Natural killer cell (primary cell): Measurements from ENCODE around the gene PRRG3. TPM values are rescaled to one million over a fixed set of nuclear protein-coding genes. Genes with fewer than 3 reads are reported as not detected.

ENCODE experiments used
- ATAC-seq, 3 donors: fragments of 150-1000 bp in 2 of 3; fragments of 200-7000 bp in 1 of 3; cut with Tn5 transposase; 1 replicate in 1 of 3; 2 replicates in 2 of 3; pipeline ENCODE4 v1.10.0; 2021; ENCODE audit warnings: mild to moderate bottlenecking in 2 of 3, moderate library complexity in 2 of 3
- DNase-seq, 2 donors: peaks; one replicate each; pipeline versions ENCODE4 v3.0.0 to v3.0.0-alpha.2; 2013 to 2021; ENCODE audit warnings: mixed read lengths in 1 of 2
- H3K27ac ChIP-seq: one replicate; pipeline ENCODE4 v1.5.1; 2013; ENCODE audit warnings: mild to moderate bottlenecking, low read length
- H3K27me3 ChIP-seq: one replicate; pipeline ENCODE4 v1.6.1; 2013; ENCODE audit warnings: low read length; ENCODE audit not compliant: control insufficient read depth, insufficient read depth
- H3K36me3 ChIP-seq: one replicate; pipeline ENCODE4 v1.6.1; 2013; ENCODE audit warnings: low read length; ENCODE audit not compliant: control insufficient read depth, insufficient read depth
- H3K4me1 ChIP-seq: one replicate; pipeline ENCODE4 v1.6.1; 2013; ENCODE audit warnings: low read length; ENCODE audit not compliant: control insufficient read depth, insufficient read depth
- H3K4me3 ChIP-seq: one replicate; pipeline ENCODE4 v1.5.1; 2013; ENCODE audit warnings: low read length
- H3K9me3 ChIP-seq: one replicate; pipeline ENCODE4 v1.6.1; 2013; ENCODE audit warnings: low read length; ENCODE audit not compliant: control insufficient read depth, insufficient read depth
- H3K27ac Mint-ChIP-seq, 2 donors: one replicate each; pipeline ENCODE4 v1.8.0; 2022; ENCODE audit warnings: mild to moderate bottlenecking in 2 of 2, mixed read lengths in 2 of 2, moderate library complexity in 1 of 2
- H3K27me3 Mint-ChIP-seq, 2 donors: one replicate each; pipeline ENCODE4 v1.8.0; 2022; ENCODE audit warnings: low read depth in 2 of 2, mixed read lengths in 2 of 2
- H3K36me3 Mint-ChIP-seq: one replicate; pipeline ENCODE4 v1.8.0; 2022; ENCODE audit warnings: mixed read lengths
- H3K4me1 Mint-ChIP-seq, 2 donors: one replicate each; pipeline ENCODE4 v1.8.0; 2022; ENCODE audit warnings: mixed read lengths in 2 of 2
- H3K4me3 Mint-ChIP-seq: one replicate; pipeline ENCODE4 v1.8.0; 2022; ENCODE audit warnings: mild to moderate bottlenecking, moderate library complexity, mixed read lengths
- H3K9me3 Mint-ChIP-seq, 2 donors: one replicate each; pipeline ENCODE4 v1.8.0; 2022; ENCODE audit warnings: mixed read lengths in 2 of 2
- CTCF ChIP-seq: fragments of 200-600 bp; IDR thresholded peaks from one replicate; pipeline ENCODE4 v1.8.0; 2022; ENCODE audit warnings: antibody characterized with exemption
- WGBS: methylation state at CpG from one replicate; pipeline ENCODE4 v1.1.7; 2013; ENCODE audit warnings: missing lambda C conversion rate; ENCODE audit not compliant: insufficient coverage; 5-methylcytosine and 5-hydroxymethylcytosine counted together
- intact Hi-C: fragments of 100-400 bp; cut with micrococcal nuclease; formaldehyde crosslinking; loops from one replicate; pipeline ENCODE4 v1.14.2; 2022
- total RNA-seq, 4 donors: library from RNA; stranded (reverse); fragments of 120-200 nt in 1 of 4; gene quantifications; one replicate each; pipeline versions ENCODE4 v1.2.3 to v1.2.4, GENCODE V29; 2013 to 2022

Gene PRRG3
- total RNA-seq, 3 donors from 2014 or later (not counting 1 experiment from before 2014, with no cell fraction given): not detected

DNA sequence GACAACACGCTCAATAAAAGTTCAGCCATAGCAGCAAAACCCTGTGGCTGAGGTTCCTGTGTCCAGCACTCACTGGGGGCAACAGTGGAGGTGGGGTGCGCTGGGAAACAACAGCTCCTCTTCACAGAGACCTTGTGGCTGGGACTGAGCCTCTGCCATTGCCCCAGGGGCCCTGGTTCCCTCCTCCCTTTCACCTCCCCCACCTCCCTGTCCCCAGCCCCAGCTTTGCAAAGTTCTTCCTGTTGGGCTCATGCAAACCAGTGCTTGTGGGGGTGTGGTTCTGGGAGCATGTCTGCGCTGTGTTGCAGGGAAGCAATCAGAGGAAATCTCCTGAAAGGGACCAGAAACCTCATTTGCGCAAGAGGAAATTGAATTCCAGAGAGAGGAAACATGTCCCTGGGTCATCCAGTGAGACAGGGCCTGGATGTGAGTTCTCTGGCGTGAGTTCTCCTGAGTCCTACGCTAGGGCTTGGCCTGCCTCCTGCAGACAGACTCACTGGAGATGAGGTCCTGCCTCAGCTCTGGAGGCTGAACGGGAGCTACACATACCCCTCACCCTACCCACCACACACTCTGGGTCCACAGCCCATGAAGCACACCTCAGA, 28.0 kb downstream of the PRRG3 start:
- WGBS: 89% methylated on average over 7 of the region's 7 CpGs
- H3K27ac ChIP-seq: no peak overlapping the region
- Mint-ChIP-seq H3K9me3 (no peaks in the 10 kb centered on the region), H3K27ac (no peak overlapping the region), H3K4me1 (no peaks in the 10 kb centered on the region), H3K36me3 (no peaks in the 10 kb centered on the region), H3K27me3 (no peaks in the 10 kb centered on the region), H3K4me3 (no peak overlapping the region)
- ATAC-seq: no peak
- no peak overlapping the region for H3K4me3 ChIP-seq
- no peaks in the 10 kb centered on the region for H3K36me3 ChIP-seq
- H3K9me3 ChIP-seq: no peaks in the 10 kb centered on the region
- no peaks in the 10 kb centered on the region for H3K27me3 ChIP-seq
- no peak for DNase-seq
- intact Hi-C loops: no loop called here
- H3K4me1 ChIP-seq: no peaks in the 10 kb centered on the region
- TF ChIP-seq CTCF: no peak

DNA sequence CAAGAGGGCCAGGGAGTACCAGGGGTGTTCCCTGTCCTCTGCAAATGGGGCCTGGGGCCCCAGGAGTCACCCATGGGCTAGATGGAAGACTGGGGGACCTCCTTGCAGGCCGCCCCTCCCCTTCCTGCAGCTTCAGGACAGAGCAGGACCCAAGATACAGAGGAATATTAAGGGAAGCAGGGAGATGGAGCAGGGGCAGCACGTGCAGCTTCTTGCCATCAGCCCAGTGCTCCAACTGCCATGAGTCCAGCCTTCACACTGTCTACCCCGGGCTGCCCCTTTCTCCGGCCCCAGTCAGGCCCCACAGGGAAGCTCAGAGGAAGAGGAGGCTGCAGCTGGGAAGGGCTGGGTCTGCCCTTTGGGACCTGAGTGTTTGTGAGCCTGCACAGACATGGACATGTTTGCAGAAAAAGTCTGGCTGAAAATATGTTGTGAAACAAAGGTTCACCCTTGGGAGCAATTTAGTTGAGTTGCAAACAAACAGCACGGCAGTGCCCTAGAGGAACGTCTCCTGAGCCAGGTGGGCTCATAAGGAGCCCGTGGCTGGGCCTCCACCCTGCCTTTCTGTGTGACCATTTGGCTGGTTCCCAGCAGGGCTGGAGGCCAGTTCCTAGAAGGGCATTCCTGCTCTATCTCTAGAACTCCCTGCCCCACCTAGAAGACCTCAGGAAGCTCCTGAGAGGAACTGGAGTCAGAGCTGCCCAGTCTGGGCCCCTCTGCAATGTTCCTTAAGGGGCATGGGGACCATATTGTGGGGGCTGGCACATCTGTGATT, 29.5 kb downstream of the PRRG3 start:
- ATAC-seq: no peak
- TF ChIP-seq CTCF: no peak
- no peaks in the 10 kb centered on the region for H3K9me3 Mint-ChIP-seq

DNA sequence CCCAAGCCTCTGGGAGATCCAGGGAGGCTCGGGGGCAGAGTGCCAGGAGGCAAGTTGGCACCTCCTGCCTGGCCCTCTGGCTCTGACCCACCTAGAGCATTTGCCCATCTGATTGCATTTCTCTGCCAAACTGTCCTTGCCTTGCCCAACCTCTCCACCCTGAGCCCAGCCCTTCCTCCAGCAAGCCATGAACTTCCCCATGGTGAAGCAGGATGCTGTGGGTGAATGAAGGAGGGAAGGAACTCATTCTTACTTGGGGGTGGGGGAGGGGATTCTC, 30.0 kb downstream of the PRRG3 start:
- 44% methylated on average over 1 of the region's 1 CpG for WGBS
- no peak for TF ChIP-seq CTCF
- H3K36me3 ChIP-seq: no peaks in the 10 kb centered on the region
- H3K4me3 ChIP-seq: no peak overlapping the region
- H3K4me3 Mint-ChIP-seq: no peak overlapping the region
- H3K27me3 ChIP-seq: no peaks in the 10 kb centered on the region
- H3K27me3 Mint-ChIP-seq: peaks cover 3 to 6% of the 10 kb centered on the region in 2 donors
- no peaks in the 10 kb centered on the region for H3K9me3 Mint-ChIP-seq
- no peaks in the 10 kb centered on the region for H3K4me1 ChIP-seq
- H3K27ac ChIP-seq: no peak overlapping the region
- no peak for ATAC-seq
- no peak for DNase-seq
- intact Hi-C loops: no loop called here
- H3K9me3 ChIP-seq: no peaks in the 10 kb centered on the region
- H3K36me3 Mint-ChIP-seq: no peaks in the 10 kb centered on the region
- H3K27ac Mint-ChIP-seq: no peak overlapping the region
- H3K4me1 Mint-ChIP-seq: no peaks in the 10 kb centered on the region

More for the DNA sequence above, 29.5 kb downstream of the PRRG3 start:
- peaks cover under 1 to 3% of the 10 kb centered on the region in 2 donors for H3K27me3 Mint-ChIP-seq
- H3K9me3 ChIP-seq: no peaks in the 10 kb centered on the region
- no peak overlapping the region for H3K4me3 Mint-ChIP-seq
- H3K36me3 ChIP-seq: no peaks in the 10 kb centered on the region
- intact Hi-C loops: no loop called here
- 67% methylated on average over 7 of the region's 7 CpGs for WGBS
- no peaks in the 10 kb centered on the region for H3K4me1 ChIP-seq
- no peaks in the 10 kb centered on the region for H3K4me1 Mint-ChIP-seq
- H3K36me3 Mint-ChIP-seq: no peaks in the 10 kb centered on the region
- no peak overlapping the region for H3K27ac Mint-ChIP-seq
- no peak for DNase-seq
- H3K27ac ChIP-seq: no peak overlapping the region
- no peak overlapping the region for H3K4me3 ChIP-seq
- H3K27me3 ChIP-seq: no peaks in the 10 kb centered on the region
